Spleen (tissue), 11 donors: ENCODE results near the gene MAB21L1. TPM values are rescaled to one million over a fixed set of nuclear protein-coding genes. Genes with fewer than 3 reads are reported as not detected.

ENCODE experiments used
- DNase-seq: peaks from one replicate; pipeline ENCODE4 v3.0.0-alpha.2; 2020
- H3K27ac ChIP-seq, 8 donors: fragments of 200-600 bp; sonication (generic) in 7 of 8; 1 replicate in 4 of 8; 2 replicates in 4 of 8; pipeline versions ENCODE4 v1.5.0 to v1.8.0; 2016 to 2021; ENCODE audit warnings: inconsistent platforms in 4 of 8, mild to moderate bottlenecking in 4 of 8, moderate library complexity in 1 of 8
- H3K27me3 ChIP-seq, 7 donors: fragments of 200-600 bp; sonication (generic) in 6 of 7; replicated peaks in 1 of 7; 1 replicate in 4 of 7; 2 replicates in 3 of 7; pipeline versions ENCODE4 v1.5.0 to v1.8.0; 2016 to 2021; ENCODE audit warnings: inconsistent platforms in 3 of 7, mild to moderate bottlenecking in 1 of 7
- H3K36me3 ChIP-seq, 6 donors: fragments of 200-600 bp; sonication (generic) in 5 of 6; 1 replicate in 4 of 6; 2 replicates in 2 of 6; pipeline versions ENCODE4 v1.5.0 to v1.8.0; 2016 to 2021; ENCODE audit warnings: inconsistent platforms in 2 of 6
- H3K4me1 ChIP-seq, 6 donors: fragments of 200-600 bp; sonication (generic) in 5 of 6; 1 replicate in 3 of 6; 2 replicates in 3 of 6; pipeline versions ENCODE4 v1.5.0 to v1.8.0; 2016 to 2021; ENCODE audit warnings: inconsistent platforms in 3 of 6
- H3K4me3 ChIP-seq, 8 donors: fragments of 200-600 bp; sonication (generic) in 7 of 8; 1 replicate in 4 of 8; 2 replicates in 4 of 8; pipeline versions ENCODE4 v1.5.0 to v1.8.0; 2016 to 2021; ENCODE audit warnings: inconsistent platforms in 4 of 8, mild to moderate bottlenecking in 4 of 8, moderate library complexity in 2 of 8
- H3K9me3 ChIP-seq, 8 donors: fragments of 200-600 bp; sonication (generic) in 7 of 8; 1 replicate in 4 of 8; 2 replicates in 4 of 8; pipeline versions ENCODE4 v1.5.0 to v1.8.0; 2016 to 2021; ENCODE audit warnings: inconsistent platforms in 4 of 8
- CTCF ChIP-seq, 11 experiments: fragments of 200-600 bp in 7 of 11; fragments of 450-650 bp in 4 of 11; sonication (generic) in 4 of 11; IDR thresholded peaks in 8 of 11; conservative IDR thresholded peaks in 3 of 11; 1 replicate in 7 of 11; 2 replicates in 4 of 11; pipeline versions ENCODE4 v1.4.0 to v1.8.0; 2016 to 2021; ENCODE audit warnings: antibody characterized with exemption in 11 of 11, inconsistent platforms in 4 of 11, mild to moderate bottlenecking in 1 of 11
- POLR2A ChIP-seq, 3 donors: fragments of 450-650 bp; IDR thresholded peaks; one replicate each; pipeline ENCODE4 v1.5.1; 2017; ENCODE audit warnings: antibody characterized with exemption in 3 of 3, mild to moderate bottlenecking in 1 of 3
- POLR2AphosphoS5 ChIP-seq, 3 donors: sonication (generic); formaldehyde crosslinking; IDR thresholded peaks; one replicate each; pipeline ENCODE4 v1.5.1; 2017; ENCODE audit warnings: antibody characterized with exemption in 3 of 3
- WGBS, 5 donors: extraction: QIAGEN DNeasy Blood & Tissue Kit in 3 of 5; methylation state at CpG; one replicate each; pipeline versions ENCODE4 v1.1.5 to v1.1.7; 2013 to 2018; 5-methylcytosine and 5-hydroxymethylcytosine counted together
- intact Hi-C: fragments of 100-400 bp; cut with DNase I; formaldehyde crosslinking; loops from one replicate; pipeline ENCODE4 v1.15.0; 2023; ENCODE audit warnings: low total_unique reads
- polyA plus RNA-seq, 3 donors: library from polyadenylated mRNA; stranded (reverse); fragments of 200-250 nt; gene quantifications; one replicate each; pipeline ENCODE4 v1.2.1, GENCODE V29; 2013
- total RNA-seq, 7 donors: library from RNA; depleted of rRNA in 3 of 7; stranded (reverse); fragments of >200 nt in 3 of 7; fragmentation: NEBNext Ultra II Directional in 4 of 7; extraction: Animal tissue kit (Norgen Biotek cat#: 25700) in 4 of 7; gene quantifications; one replicate each; pipeline versions ENCODE4 v1.1.0 to v1.2.1, GENCODE V29; 2016 to 2021
- donor health status: healthy with polysubstance abuse.
- donor health status: DM: no; HTN: no; CAD: no; lungs with moderate emphysema.
- donor health status: DM: no; HTN: no; CAD: no.
- donor health status: Bipolar disorder and iron deficiency.
- donor health status: healthy.
- donor health status: DM: no; HTN: no; CAD: no.
- donor health status: DM: yes; HTN: yes; CAD: no.

The MAB21L1 gene
- total and polyA plus RNA-seq, 10 donors = 0.03 to 1.5 (median 0.50) TPM

GRCh38 chr13:35468195-35468594 is 8.3 kb downstream of the MAB21L1 start:
- intact Hi-C loops = no loop called here
- H3K27ac ChIP-seq = no peak overlapping the region
- DNase-seq = no peak
- H3K36me3 ChIP-seq = no peaks in the 10 kb centered on the region
- H3K4me1 ChIP-seq = peaks cover 0 to 18% (median 7%) of the 10 kb centered on the region in 6 donors
- WGBS, 5 donors = 83 to 96% (median 90%) methylated on average over 1 of the region's 1 CpG
- H3K27me3 ChIP-seq = peaks cover 0 to 64% (median 19%) of the 10 kb centered on the region in 7 donors
- H3K9me3 ChIP-seq = peaks cover 0 to 20% (median 0%) of the 10 kb centered on the region in 8 donors
- no peak overlapping the region for H3K4me3 ChIP-seq
- TF ChIP-seq CTCF (IDR thresholded peaks at IDR 0.05 in 8 of 11, conservative IDR thresholded peaks at IDR 0.05 in 3 of 11) = no peak
- TF ChIP-seq POLR2A (IDR thresholded peaks at IDR 0.05) = no peak
- no peak for TF ChIP-seq POLR2AphosphoS5 (IDR thresholded peaks at IDR 0.05)

GRCh38 chr13:35465371-35465770 is 11.1 kb downstream of the MAB21L1 start:
- Histone ChIP-seq H3K27me3 (peaks cover 0 to 35% (median 6%) of the 10 kb centered on the region in 7 donors), H3K36me3 (no peaks in the 10 kb centered on the region), H3K4me3 (no peak overlapping the region), H3K27ac (no peak overlapping the region), H3K9me3 (no peaks in the 10 kb centered on the region), H3K4me1 (peaks cover 0 to 7% (median 0%) of the 10 kb centered on the region in 6 donors)
- TF ChIP-seq POLR2AphosphoS5 (IDR thresholded peaks at IDR 0.05) (no peak), POLR2A (IDR thresholded peaks at IDR 0.05) (no peak), CTCF (IDR thresholded peaks at IDR 0.05 in 8 of 11, conservative IDR thresholded peaks at IDR 0.05 in 3 of 11) (no peak)
- DNase-seq = no peak
- WGBS, 5 donors = 86 to 96% (median 92%) methylated on average over 3 of the region's 3 CpGs
- intact Hi-C loops = no loop called here

- intact Hi-C loops = no loop called here
- Histone ChIP-seq H3K27me3 (no peaks in the 10 kb centered on the region), H3K9me3 (no peaks in the 10 kb centered on the region), H3K4me3 (no peak overlapping the region), H3K27ac (no peak overlapping the region), H3K4me1 (no peaks in the 10 kb centered on the region), H3K36me3 (no peaks in the 10 kb centered on the region)
- TF ChIP-seq POLR2AphosphoS5 (IDR thresholded peaks at IDR 0.05) = no peak
- TF ChIP-seq POLR2A (IDR thresholded peaks at IDR 0.05) = no peak
- DNase-seq = no peak
- 85 to 98% (median 91%) methylated on average over 2 of the region's 2 CpGs for WGBS, 5 donors
These were observed 16.4 kb downstream of the MAB21L1 start for GRCh38 chr13:35460061-35460460.

- intact Hi-C loops = no loop called here
These were observed 19.2 kb downstream of the MAB21L1 start for GRCh38 chr13:35457258-35457657.

More at GRCh38 chr13:35457258-35457657, 19.2 kb downstream of the MAB21L1 start:
- Histone ChIP-seq H3K4me3 (no peak overlapping the region), H3K4me1 (no peaks in the 10 kb centered on the region), H3K27ac (no peak overlapping the region), H3K36me3 (peaks cover 0 to 7% (median 0%) of the 10 kb centered on the region in 6 donors), H3K9me3 (no peaks in the 10 kb centered on the region), H3K27me3 (no peaks in the 10 kb centered on the region)
- 89 to 96% (median 93%) methylated on average over 3 of the region's 3 CpGs for WGBS, 5 donors
- no peak for DNase-seq
- no peak for TF ChIP-seq CTCF (IDR thresholded peaks at IDR 0.05 in 8 of 11, conservative IDR thresholded peaks at IDR 0.05 in 3 of 11)
- no peak for TF ChIP-seq POLR2AphosphoS5 (IDR thresholded peaks at IDR 0.05)
- no peak for TF ChIP-seq POLR2A (IDR thresholded peaks at IDR 0.05)
